Astrocyte (in vitro differentiated cells and primary cell): ENCODE results near the gene SLC2A3. TPM values are rescaled to one million over a fixed set of nuclear protein-coding genes. Genes with fewer than 3 reads are reported as not detected.
"Not testable (repeated sequence)": the region's sequence is repeated elsewhere in the genome, so short reads cannot be mapped to it uniquely, and the experiment has no call there.

Experiments used
- DNase-seq: peaks from one replicate; pipeline ENCODE4 v3.0.0-alpha.2; 2010; ENCODE audit warnings: low read depth
- FAIRE-seq: peaks from 2 replicates; lab custom pipeline; 2011; peaks lifted over from hg19 to GRCh38; lab: Jason Lieb, UNC
- H2AFZ ChIP-seq: 2 replicates; pipeline ENCODE4 v1.6.0; 2012; ENCODE audit warnings: low read depth, low read length, inconsistent platforms
- H3K27ac ChIP-seq: 2 replicates; pipeline ENCODE4 v1.5.1; 2011; ENCODE audit warnings: low read depth, low read length, inconsistent platforms
- H3K27me3 ChIP-seq: 2 replicates; pipeline ENCODE4 v1.6.0; 2011; ENCODE audit warnings: low read length, inconsistent platforms; ENCODE audit not compliant: insufficient read depth
- H3K36me3 ChIP-seq: 2 replicates; pipeline ENCODE4 v1.5.1; 2011; ENCODE audit warnings: low read length, inconsistent platforms; ENCODE audit not compliant: insufficient read depth
- H3K4me1 ChIP-seq: 2 replicates; pipeline ENCODE4 v1.5.1; 2011; ENCODE audit warnings: low read length, inconsistent platforms; ENCODE audit not compliant: insufficient read depth
- H3K4me2 ChIP-seq: 2 replicates; pipeline ENCODE4 v1.6.0; 2012; ENCODE audit warnings: low read length, inconsistent platforms
- H3K4me3 ChIP-seq: 2 replicates; pipeline ENCODE4 v1.5.1; 2011; ENCODE audit warnings: low read depth, mild to moderate bottlenecking, low read length, inconsistent platforms; ENCODE audit not compliant: insufficient read depth
- H3K79me2 ChIP-seq: 2 replicates; pipeline ENCODE4 v1.6.0; 2012; ENCODE audit warnings: mild to moderate bottlenecking, low read length, inconsistent platforms; ENCODE audit not compliant: insufficient read depth
- H3K9ac ChIP-seq: 2 replicates; pipeline ENCODE4 v1.6.0; 2012; ENCODE audit warnings: mild to moderate bottlenecking, low read length, inconsistent platforms
- H3K9me3 ChIP-seq: 2 replicates; pipeline ENCODE4 v1.5.1; 2012; ENCODE audit warnings: low read depth, mild to moderate bottlenecking, low read length, inconsistent platforms; ENCODE audit not compliant: insufficient read depth
- H4K20me1 ChIP-seq: 2 replicates; pipeline ENCODE4 v1.6.0; 2012; ENCODE audit warnings: low read length, inconsistent platforms; ENCODE audit not compliant: insufficient read depth
- H3K27ac Mint-ChIP-seq: one replicate; pipeline ENCODE4 v1.8.0; 2021; ENCODE audit warnings: mild to moderate bottlenecking, mixed read lengths; ENCODE audit not compliant: unreplicated experiment
- H3K27me3 Mint-ChIP-seq: one replicate; pipeline ENCODE4 v1.8.0; 2021; ENCODE audit warnings: low read depth, mixed read lengths; ENCODE audit not compliant: unreplicated experiment
- H3K36me3 Mint-ChIP-seq: one replicate; pipeline ENCODE4 v1.8.0; 2021; ENCODE audit warnings: low read depth, mixed read lengths; ENCODE audit not compliant: unreplicated experiment
- H3K4me1 Mint-ChIP-seq: one replicate; pipeline ENCODE4 v1.8.0; 2021; ENCODE audit warnings: low read depth, mixed read lengths; ENCODE audit not compliant: unreplicated experiment
- H3K4me3 Mint-ChIP-seq: one replicate; pipeline ENCODE4 v1.8.0; 2021; ENCODE audit warnings: mild to moderate bottlenecking, moderate library complexity, mixed read lengths; ENCODE audit not compliant: unreplicated experiment
- H3K9me3 Mint-ChIP-seq: one replicate; pipeline ENCODE4 v1.8.0; 2021; ENCODE audit warnings: mild to moderate bottlenecking, mixed read lengths; ENCODE audit not compliant: unreplicated experiment
- CTCF ChIP-seq: IDR thresholded peaks from 2 replicates; pipeline ENCODE4 v1.5.1; 2011; ENCODE audit warnings: low read depth, mild to moderate bottlenecking, inconsistent platforms, low read length, moderate library complexity; ENCODE audit not compliant: insufficient read depth
- EZH2 ChIP-seq: IDR thresholded peaks from 2 replicates; pipeline ENCODE4 v1.6.1; 2012; ENCODE audit warnings: mild to moderate bottlenecking, low read length, inconsistent platforms; ENCODE audit not compliant: insufficient read depth
- total RNA-seq: library from RNA; stranded (reverse); gene quantifications from 2 replicates; pipeline ENCODE4 v1.2.1, GENCODE V29; 2021

SLC2A3 gene
- total RNA-seq, 1 donor from 2014 or later = 389 TPM

- Mint-ChIP-seq H3K27me3 (no peaks in the 10 kb centered on the region), H3K27ac (no peak overlapping the region), H3K9me3 (no peaks in the 10 kb centered on the region), H3K4me1 (no peaks in the 10 kb centered on the region), H3K36me3 (no peaks in the 10 kb centered on the region), H3K4me3 (no peak overlapping the region)
- TF ChIP-seq CTCF (no peak), EZH2 (no peak)
- H3K4me3 ChIP-seq = no peak overlapping the region
- no peak overlapping the region for H3K4me2 ChIP-seq
- no peaks in the 10 kb centered on the region for H3K36me3 ChIP-seq
- no peak overlapping the region for H3K27ac ChIP-seq
- H3K9ac ChIP-seq = no peak overlapping the region
- no peaks in the 10 kb centered on the region for H3K27me3 ChIP-seq
- no peak for DNase-seq
- FAIRE-seq = no peak
- H3K4me1 ChIP-seq = no peaks in the 10 kb centered on the region
- H3K9me3 ChIP-seq = no peaks in the 10 kb centered on the region
- no peaks in the 10 kb centered on the region for H4K20me1 ChIP-seq
- no peak overlapping the region for H2AFZ ChIP-seq
- no peaks in the 10 kb centered on the region for H3K79me2 ChIP-seq
Measured at GRCh38 chr12:7948589-7949260, 12.7 kb upstream of the SLC2A3 start.

- no peaks in the 10 kb centered on the region for H3K36me3 ChIP-seq
- DNase-seq = no peak
- H3K4me2 ChIP-seq = no peak overlapping the region
- TF ChIP-seq EZH2 (no peak), CTCF (no peak)
- no peak for FAIRE-seq
- H3K27me3 ChIP-seq = no peaks in the 10 kb centered on the region
- H3K79me2 ChIP-seq = no peaks in the 10 kb centered on the region
- no peaks in the 10 kb centered on the region for H3K4me1 ChIP-seq
- Mint-ChIP-seq H3K9me3 (no peaks in the 10 kb centered on the region), H3K27me3 (no peaks in the 10 kb centered on the region), H3K4me3 (no peak overlapping the region), H3K27ac (no peak overlapping the region), H3K36me3 (no peaks in the 10 kb centered on the region), H3K4me1 (no peaks in the 10 kb centered on the region)
- no peak overlapping the region for H3K27ac ChIP-seq
- H3K9ac ChIP-seq = no peak overlapping the region
- H4K20me1 ChIP-seq = no peaks in the 10 kb centered on the region
- no peak overlapping the region for H2AFZ ChIP-seq
- H3K4me3 ChIP-seq = no peak overlapping the region
- no peaks in the 10 kb centered on the region for H3K9me3 ChIP-seq
Measured at GRCh38 chr12:7947011-7947410, 11.0 kb upstream of the SLC2A3 start.

GRCh38 chr12:7944760-7945159 lies 8.8 kb upstream of the SLC2A3 start:
- not testable (repeated sequence) for H3K4me1 Mint-ChIP-seq

More at GRCh38 chr12:7944760-7945159, 8.8 kb upstream of the SLC2A3 start:
- not testable (repeated sequence) for H3K4me3 Mint-ChIP-seq, FAIRE-seq, H3K9me3 ChIP-seq, H4K20me1 ChIP-seq, H3K36me3 Mint-ChIP-seq, H3K27ac Mint-ChIP-seq, H3K79me2 ChIP-seq, H3K27ac ChIP-seq, H3K4me2 ChIP-seq, DNase-seq, H3K9ac ChIP-seq, H3K4me1 ChIP-seq, H3K36me3 ChIP-seq, H2AFZ ChIP-seq, H3K27me3 ChIP-seq, H3K9me3 Mint-ChIP-seq, H3K4me3 ChIP-seq, H3K27me3 Mint-ChIP-seq
